ENCODE results near the gene BLVRA.

- TF ChIP-seq CTCF (conservative IDR thresholded peaks at IDR 0.05 in 1 of 2, IDR thresholded peaks at IDR 0.05 in 1 of 2; ENCODE audit: low read depth in 1 of 2, low read length in 2 of 2): no peak
- no peak for TF ChIP-seq EZH2 (IDR thresholded peaks at IDR 0.05; ENCODE audit: low read length, missing control alignments)
Measured at GRCh38 chr7:43803865-43804264, 45.4 kb downstream of the BLVRA start.
